WTC11 (cell line): ENCODE results near the gene SLC30A2.

Experiments
- ARID4B ChIP-seq: sonication (generic); formaldehyde crosslinking; IDR thresholded peaks from 2 replicates; pipeline ENCODE4 v1.8.0; 2023; ENCODE audit warnings: missing genetic modification reagents, mild to moderate bottlenecking, borderline replicate concordance
- ATF2 ChIP-seq: sonication (generic); formaldehyde crosslinking; IDR thresholded peaks from 2 replicates; pipeline ENCODE4 v1.8.1; 2022; ENCODE audit warnings: low read depth, missing genetic modification reagents, borderline replicate concordance
- CTCF ChIP-seq: fragments of 200-600 bp; IDR thresholded peaks from 2 replicates; pipeline ENCODE4 v1.8.0; 2022; ENCODE audit warnings: antibody characterized with exemption
- ELF4 ChIP-seq: sonication (generic); formaldehyde crosslinking; IDR thresholded peaks from 2 replicates; pipeline ENCODE4 v1.8.1; 2022; ENCODE audit warnings: low read depth, mild to moderate bottlenecking, moderate library complexity, missing genetic modification reagents
- ERG ChIP-seq: fragments of 250-450 bp; sonication (Bioruptor Pico); IDR thresholded peaks from 2 replicates; pipeline ENCODE4 v1.8.0; 2021; ENCODE audit warnings: mild to moderate bottlenecking
- ESRRA ChIP-seq: sonication (generic); formaldehyde crosslinking; IDR thresholded peaks from 2 replicates; pipeline ENCODE4 v1.8.1; 2022; ENCODE audit warnings: mild to moderate bottlenecking, missing genetic modification reagents, borderline replicate concordance
- FOXP1 ChIP-seq: sonication (generic); formaldehyde crosslinking; IDR thresholded peaks from 2 replicates; pipeline ENCODE4 v1.8.0; 2022; ENCODE audit warnings: missing genetic modification reagents, mild to moderate bottlenecking, moderate library complexity, borderline replicate concordance
- GABPB1 ChIP-seq: sonication (generic); formaldehyde crosslinking; IDR thresholded peaks from 2 replicates; pipeline ENCODE4 v1.8.1; 2023; ENCODE audit warnings: mild to moderate bottlenecking, missing genetic modification reagents

- TF ChIP-seq ERG (no peak), GABPB1 (no peak), ARID4B (CRISPR knock-in tag) (no peak), ESRRA (no peak), CTCF (no peak), ATF2 (CRISPR knock-in tag) (no peak), FOXP1 (CRISPR knock-in tag) (no peak), ELF4 (no peak)
Measured at GRCh38 chr1:26094076-26094669, 48.3 kb upstream of the SLC30A2 start.
